Right lung (tissue), 5 donors: Measurements from ENCODE around the gene AGO3. TPM values are rescaled to one million over a fixed set of nuclear protein-coding genes. Genes with fewer than 3 reads are reported as not detected.
A peak's percentile ranks its signal among the peaks of the same experiment; 100 is the strongest.
"Not testable (repeated sequence)": the region's sequence is repeated elsewhere in the genome, so short reads cannot be mapped to it uniquely, and the experiment has no call there.

Source experiments
- DNase-seq, 2 donors: peaks; one replicate each; pipeline ENCODE4 v3.0.0-alpha.2; 2013
- polyA plus RNA-seq, 5 donors: library from polyadenylated mRNA; unstranded; fragments of 120-200 nt; gene quantifications; one replicate each; pipeline versions ENCODE4 v1.2.1 to v1.2.3, GENCODE V29; 2013; ENCODE audit warnings: inconsistent platforms in 1 of 5, low replicate concordance in 1 of 5; ENCODE audit not compliant: insufficient read length in 5 of 5, insufficient read depth in 1 of 5

AGO3 gene
- polyA plus RNA-seq, 5 donors: 10.5 to 21.7 (median 20.5) TPM

DNA sequence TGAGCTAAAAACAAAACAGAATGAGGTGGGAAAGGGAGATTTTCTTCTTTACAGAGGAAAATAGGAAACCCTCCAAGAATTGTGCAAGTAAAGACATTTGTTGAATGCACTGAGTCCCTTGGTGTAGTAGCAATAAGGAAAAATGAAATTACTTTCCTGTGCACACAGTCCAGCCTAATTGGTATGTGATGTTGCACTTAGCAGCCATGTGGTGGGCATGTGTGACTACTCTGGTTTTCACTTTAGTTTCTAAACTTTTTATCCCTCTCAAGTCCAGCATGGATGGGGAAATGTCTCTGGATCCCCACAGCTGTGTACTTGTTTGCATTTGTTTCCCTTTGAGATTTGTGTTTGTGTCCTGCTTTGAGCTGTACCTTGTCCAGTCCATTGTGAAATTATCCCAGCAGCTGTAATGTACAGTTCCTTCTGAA lies 7.1 kb upstream of the AGO3 start:
- no peak for DNase-seq

DNA sequence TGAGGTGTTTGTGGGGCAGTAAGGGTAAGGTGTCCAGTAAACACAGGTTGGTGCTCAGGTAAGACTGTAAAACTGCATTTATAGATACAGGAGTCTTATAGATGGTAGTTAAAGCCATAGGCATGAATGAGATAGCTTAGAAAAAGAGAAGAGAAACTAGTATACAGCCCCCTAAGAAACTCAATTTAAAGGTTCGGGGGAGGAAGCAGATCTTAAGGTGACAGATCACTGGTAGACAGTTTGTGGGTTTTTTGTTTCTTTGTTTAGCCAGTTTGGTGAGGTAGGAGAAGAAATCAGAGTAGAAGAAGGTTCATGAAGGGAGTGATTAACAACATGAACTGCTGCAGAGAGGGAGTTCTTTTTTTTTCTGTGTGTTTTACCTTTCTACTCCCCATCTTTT lies 6.1 kb upstream of the AGO3 start:
- no peak for DNase-seq

DNA sequence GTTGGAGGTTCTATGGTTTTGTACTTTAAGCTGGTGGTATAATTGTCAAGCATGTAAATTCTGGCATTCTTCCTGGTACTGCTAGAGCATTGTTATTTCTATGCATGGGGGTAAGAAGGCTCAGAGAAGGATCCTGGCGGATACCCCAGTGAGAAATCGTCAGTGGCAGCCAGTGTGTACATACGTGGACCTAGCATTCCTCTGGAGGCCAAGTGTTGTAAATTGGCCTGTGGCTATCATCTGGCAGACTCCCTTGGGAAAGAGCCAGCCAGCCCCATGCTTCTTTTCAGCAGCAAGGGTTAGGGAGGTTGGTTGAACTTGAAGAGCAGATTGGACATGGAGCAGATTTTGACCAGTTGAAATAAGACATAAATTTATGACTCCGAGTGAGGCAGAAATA lies 5.2 kb upstream of the AGO3 start:
- DNase-seq: no peak

GRCh38 chr1:35927472-35927871 lies 3.4 kb upstream of the AGO3 start:
- DNase-seq: no peak

DNA sequence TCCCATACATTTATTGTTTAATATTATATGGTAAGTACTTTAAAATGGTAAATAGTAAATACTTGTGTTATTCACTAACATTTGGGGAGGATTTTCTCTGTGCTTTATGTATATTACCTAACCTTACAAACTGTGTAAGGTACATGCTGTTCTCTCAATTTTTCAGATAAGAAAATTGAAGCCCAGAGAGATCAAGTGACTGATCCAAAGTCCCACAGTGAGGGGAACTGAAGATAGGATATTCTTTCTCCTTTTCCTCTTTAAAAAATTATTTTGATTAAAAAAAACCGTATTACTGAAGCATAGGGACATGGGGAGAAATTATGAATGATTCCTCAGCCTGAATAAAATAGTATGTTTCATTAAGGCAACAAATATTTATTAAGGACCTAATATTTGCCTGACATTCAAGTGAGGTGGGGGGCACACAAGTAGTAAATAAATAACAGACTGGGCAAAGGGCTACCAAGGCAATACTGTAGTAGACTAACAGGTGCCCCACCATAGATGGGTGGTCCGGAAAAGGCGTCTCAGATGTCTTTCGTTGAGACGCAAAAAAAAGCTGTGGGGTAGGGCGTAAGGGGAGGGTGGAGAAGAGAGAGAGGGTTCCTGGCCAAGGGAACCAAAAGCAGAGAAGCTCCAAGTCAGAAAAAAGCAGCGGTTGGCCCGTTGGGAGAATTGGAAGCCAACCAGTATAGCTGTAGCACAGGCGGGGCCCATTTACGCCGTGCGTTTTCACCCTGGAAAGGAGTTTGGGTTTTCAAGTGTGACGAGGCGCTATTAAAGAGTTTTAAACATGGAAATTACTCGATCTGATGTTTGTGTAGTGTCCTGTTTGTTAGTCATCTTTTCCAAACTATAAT lies 944 bp upstream of the AGO3 start:
- peak in 1 of 2 donors; percentile 46 for DNase-seq

DNA sequence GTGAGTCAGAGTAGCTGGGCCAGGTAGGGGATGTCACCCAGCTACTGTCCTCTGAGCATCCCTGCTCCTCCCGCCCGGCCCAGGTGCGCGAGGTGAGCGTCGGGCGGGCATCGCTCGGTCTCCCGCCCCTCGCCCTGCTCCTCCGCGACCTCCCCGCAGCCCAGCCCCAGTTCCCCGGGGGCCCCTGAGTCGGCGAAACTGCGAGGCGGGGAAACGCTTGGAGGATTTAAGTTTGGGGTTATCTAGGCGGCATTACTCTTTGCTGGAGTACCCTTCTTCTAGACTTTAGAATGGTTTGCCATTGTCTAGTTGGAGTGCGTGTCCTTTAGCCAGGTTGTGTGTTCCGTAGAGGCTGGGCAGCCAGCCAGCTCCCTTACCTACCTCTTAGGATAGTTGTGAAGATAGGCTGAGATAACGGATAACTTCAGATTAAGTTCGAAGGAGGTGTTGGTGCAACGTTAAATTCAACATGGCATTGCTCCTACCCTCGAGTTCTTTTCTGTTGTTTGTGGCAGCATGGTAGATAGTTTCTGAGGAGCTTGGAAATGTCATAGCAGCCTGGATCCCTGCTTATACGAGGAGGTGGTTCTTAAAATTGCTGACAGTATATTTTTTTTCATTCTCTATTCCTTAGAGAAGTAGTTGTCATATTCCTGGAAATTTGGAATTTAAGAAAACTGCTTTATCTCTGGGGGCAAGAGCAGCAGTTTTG lies 697 bp downstream of the AGO3 start:
- DNase-seq: no peak

DNA sequence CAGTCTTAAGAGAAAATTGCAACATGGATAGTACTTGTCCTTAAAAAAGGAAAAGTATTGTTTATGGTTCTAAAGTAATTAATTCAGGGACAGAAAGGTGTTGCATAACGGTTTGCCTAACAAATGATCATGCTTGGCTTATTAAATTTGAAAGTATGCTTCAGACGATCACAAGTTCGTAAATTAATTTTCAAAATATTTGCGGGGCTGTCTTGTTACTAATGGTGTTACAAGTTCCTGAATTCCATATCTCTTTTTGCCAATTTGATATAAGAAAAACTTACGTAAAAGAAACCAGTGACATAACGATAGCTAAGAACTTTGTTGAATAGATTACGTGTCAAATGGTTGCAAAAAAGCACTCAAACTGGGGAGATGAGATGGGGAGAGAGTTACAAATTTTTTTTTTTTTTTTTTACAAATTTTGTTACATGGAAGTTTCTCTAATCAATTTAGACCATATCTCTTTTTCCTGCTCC lies 1.3 kb downstream of the AGO3 start:
- no peak for DNase-seq

DNA sequence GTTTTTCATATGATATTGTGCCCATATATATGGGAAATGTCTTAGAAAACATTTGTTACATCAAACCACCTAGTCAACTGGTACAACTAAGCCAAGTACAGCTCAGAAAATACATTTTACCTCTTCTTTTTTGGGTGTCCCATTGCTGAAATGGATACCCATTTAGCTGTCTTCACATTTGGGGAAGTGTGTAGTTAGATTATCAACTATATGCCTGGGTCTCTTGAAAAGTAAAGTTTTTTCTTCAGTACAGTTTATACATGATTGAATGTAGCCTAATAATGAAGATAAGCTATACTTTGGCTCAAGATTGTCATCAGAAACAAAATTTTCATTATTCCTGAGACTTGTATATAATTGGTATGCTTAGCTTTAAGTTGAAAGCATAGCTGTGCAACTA lies 2.0 kb downstream of the AGO3 start:
- DNase-seq: no peak

DNA sequence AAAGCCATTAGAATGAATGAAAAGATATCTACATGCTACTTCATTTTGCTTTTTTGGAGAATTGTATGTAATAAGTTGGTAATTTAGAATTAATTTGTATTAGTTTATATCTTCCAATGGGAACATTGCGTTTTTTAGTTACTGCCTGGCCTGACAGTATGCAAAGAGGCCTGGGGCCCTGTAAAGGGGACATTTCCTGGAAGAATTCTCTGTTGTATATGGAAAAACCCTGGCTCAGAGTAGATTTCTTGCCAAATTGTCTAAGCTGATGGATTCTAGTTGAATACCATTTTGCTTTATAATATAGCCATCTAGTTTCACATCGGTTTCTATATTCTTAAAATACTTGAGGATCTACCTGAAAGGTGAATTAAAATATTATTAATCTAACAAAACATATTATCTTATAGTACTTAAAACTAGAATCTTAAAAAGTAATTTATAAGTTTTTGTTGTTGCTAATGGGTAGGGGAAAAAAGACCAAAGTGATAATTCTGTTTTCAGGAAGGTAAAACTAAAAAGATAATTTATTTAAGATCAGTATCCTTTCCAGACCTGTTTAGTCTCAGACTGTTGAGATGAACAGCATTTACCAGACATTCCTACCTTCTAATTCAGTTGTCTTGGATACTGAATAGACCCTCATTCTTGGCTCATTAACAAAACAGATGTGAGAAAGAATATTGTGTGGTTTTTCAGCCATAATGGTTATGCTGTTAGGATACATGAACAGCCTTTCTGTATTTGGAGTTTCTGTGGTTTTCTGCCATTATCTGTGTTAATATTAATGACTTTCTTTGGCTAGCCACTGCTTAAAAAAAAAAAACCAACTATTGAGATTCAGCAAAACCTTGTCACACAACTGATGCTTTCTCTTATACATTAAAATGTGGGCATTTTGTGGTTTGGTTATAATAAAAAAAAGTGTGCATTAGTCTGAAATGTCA lies 4.8 kb downstream of the AGO3 start:
- peak; percentile 71 to 83 for DNase-seq

DNA sequence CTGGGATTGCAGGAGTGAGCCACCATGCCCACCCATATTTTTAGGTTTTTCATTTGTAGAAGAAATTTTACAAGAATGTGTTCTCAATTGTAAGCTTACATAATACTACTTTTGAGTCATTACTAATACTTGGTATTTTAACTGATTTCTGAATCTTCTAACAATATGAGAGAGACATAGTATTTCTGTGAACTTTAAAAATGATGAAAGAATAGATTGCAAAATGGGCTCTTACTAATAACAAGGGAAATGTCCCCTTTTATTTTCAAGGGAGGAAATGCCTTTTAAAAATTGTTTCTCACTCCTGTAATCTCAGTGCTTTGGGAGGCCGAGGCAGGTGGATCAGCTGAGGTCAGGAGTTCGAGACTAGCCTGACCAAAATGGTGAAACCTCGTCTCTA lies 5.9 kb downstream of the AGO3 start:
- no peak for DNase-seq

- no peak for DNase-seq
Observed at GRCh38 chr1:35939484-35939883, 8.6 kb downstream of the AGO3 start.

DNA sequence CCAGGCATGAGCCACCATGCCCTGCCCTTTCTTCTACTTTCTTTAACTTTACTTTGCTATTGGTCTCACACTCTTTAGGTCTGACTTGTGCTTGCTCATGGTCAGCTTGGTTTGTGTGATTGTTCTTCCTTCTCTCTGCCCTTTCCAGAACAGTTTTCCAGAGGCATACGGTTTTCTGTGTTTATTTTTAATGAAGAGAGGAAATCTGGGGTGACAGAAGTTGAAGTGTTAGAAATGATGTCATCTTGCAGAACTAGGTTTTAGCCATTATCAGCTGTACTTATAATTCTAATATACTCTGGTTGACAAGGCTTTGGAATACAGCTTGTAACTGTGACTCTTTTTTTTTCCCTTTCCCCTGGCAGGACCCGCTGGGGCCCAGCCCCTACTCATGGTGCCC lies 14.4 kb downstream of the AGO3 start:
- no peak for DNase-seq

GRCh38 chr1:35947547-35947946 lies 16.6 kb downstream of the AGO3 start:
- DNase-seq: no peak

DNA sequence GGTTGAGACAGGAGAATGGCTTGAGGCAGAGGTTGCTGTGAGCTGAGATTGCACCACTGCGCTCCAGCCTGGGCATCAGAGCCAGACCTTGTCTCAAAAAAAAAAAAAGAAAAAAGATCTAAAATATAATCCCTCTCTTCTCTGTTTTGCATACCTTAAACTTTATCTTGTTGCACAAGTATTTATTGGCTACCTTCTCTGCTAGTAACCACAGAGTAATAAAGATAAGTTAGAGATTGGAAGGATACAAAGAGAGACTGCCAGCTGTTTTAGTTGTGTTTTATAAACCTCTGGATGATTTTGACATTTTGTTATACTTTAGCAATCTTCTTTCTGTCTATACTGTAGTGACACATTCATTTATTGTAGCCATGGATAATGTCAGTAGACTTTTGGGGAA lies 27.7 kb downstream of the AGO3 start:
- DNase-seq: no peak

DNA sequence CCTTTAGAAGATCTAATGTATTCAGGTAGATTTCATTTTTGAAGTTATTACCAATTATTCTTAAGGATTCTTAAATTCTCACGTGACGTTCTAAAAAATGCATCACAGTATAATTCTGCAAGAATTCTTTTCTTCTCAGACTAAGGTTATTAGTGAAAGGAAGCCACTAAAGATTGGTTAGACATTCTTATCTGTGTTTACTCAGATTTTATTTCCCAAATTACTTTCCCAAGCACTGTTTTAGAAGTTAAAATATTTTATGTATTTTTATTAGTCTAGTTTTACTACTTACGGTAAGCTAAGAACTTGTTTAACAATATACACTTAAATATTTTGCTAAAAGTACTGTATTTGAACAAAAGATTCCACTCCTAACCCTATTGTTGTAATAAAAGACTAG lies 28.4 kb downstream of the AGO3 start:
- DNase-seq: no peak

- no peak for DNase-seq
Observed at GRCh38 chr1:35962952-35963351, 32.0 kb downstream of the AGO3 start.

- not testable (repeated sequence) for DNase-seq
Observed at GRCh38 chr1:35964277-35964676, 33.4 kb downstream of the AGO3 start.

GRCh38 chr1:35968396-35968795 lies 37.5 kb downstream of the AGO3 start:
- no peak for DNase-seq

DNA sequence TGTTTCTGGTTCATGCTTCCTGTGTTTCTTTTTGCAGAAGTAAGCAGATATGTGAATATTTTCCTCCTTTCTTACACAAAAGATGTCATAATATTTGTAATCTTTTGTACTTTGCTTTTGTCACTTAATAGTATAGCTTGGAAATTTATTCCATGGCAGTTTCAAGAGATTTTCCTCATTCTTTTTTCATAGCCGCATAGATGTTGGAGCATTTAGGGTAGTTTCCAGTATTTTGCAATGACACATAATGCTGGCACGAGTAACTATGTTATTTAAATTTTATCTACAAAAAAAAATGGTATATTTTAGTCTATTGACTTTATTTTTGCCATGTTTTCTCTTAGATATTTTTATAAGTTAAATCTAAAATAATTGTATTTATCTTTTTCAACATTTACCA lies 40.7 kb downstream of the AGO3 start:
- DNase-seq: no peak

DNA sequence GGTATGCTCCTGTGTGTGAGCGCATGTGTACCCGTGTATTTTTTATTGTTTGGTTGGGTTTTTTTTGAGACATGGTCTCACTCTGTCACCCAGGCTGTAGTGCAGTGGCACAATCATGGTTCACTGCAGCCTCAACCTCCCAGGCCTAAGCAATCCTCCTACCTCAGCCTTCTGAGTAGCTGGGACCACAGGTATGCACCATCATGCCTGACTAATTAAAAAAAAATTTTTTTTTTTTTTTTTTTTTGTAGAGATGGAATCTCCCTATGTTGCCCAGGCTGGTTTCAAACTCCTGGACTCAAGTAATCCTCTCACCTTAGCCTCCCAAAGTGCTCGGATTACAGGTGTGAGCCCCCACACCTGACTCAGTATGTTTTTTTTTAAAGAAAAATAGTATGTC lies 41.7 kb downstream of the AGO3 start:
- not testable (repeated sequence) for DNase-seq

- DNase-seq: no peak
Observed at GRCh38 chr1:35980090-35980489, 49.2 kb downstream of the AGO3 start.

GRCh38 chr1:35988237-35988636 lies 57.3 kb downstream of the AGO3 start:
- DNase-seq: no peak
